WTC11 (cell line): ENCODE data around the gene RND3. TPM values are rescaled to one million over a fixed set of nuclear protein-coding genes. Genes with fewer than 3 reads are reported as not detected.
A peak's percentile ranks its signal among the peaks of the same experiment; 100 is the strongest.

ENCODE experiments used
- ATAC-seq: fragments of 200-7000 bp; cut with Tn5 transposase; 2 replicates; pipeline ENCODE4 v1.10.0; 2021; ENCODE audit warnings: mild to moderate bottlenecking, moderate library complexity
- CTCF ChIA-PET: fragments of 300-600 bp; sonication (Branson Sonifier 250); formaldehyde crosslinking; loops from one replicate; lab custom pipeline; 2021; ENCODE audit warnings: antibody characterized with exemption; lab: Charles Lee
- POLR2A ChIA-PET: fragments of 350-600 bp; sonication (Branson Sonifier 250); formaldehyde crosslinking; loops from one replicate; lab custom pipeline; 2021; ENCODE audit warnings: antibody characterized with exemption; lab: Charles Lee
- DNase-seq: peaks from one replicate; pipeline ENCODE4 v3.0.0; 2021; ENCODE audit warnings: low spot score
- H3K27ac Mint-ChIP-seq: 2 replicates; pipeline ENCODE4 v1.8.0; 2021; ENCODE audit warnings: mixed read lengths
- H3K27me3 Mint-ChIP-seq: 2 replicates; pipeline ENCODE4 v1.8.0; 2021; ENCODE audit warnings: low read depth, mild to moderate bottlenecking, moderate library complexity, mixed read lengths
- H3K36me3 Mint-ChIP-seq: 2 replicates; pipeline ENCODE4 v1.8.0; 2021; ENCODE audit warnings: mixed read lengths
- H3K4me1 Mint-ChIP-seq: 2 replicates; pipeline ENCODE4 v1.8.0; 2022; ENCODE audit warnings: mixed read lengths
- H3K4me3 Mint-ChIP-seq: 2 replicates; pipeline ENCODE4 v1.8.0; 2021; ENCODE audit warnings: mild to moderate bottlenecking, moderate library complexity, mixed read lengths
- H3K9me3 Mint-ChIP-seq: 2 replicates; pipeline ENCODE4 v1.8.0; 2021; ENCODE audit warnings: mixed read lengths
- ATF3 ChIP-seq: sonication (generic); formaldehyde crosslinking; conservative IDR thresholded peaks from 2 replicates; pipeline ENCODE4 v1.8.1; 2022; ENCODE audit warnings: mild to moderate bottlenecking, missing genetic modification reagents
- CBFB ChIP-seq: sonication (generic); formaldehyde crosslinking; IDR thresholded peaks from 2 replicates; pipeline ENCODE4 v1.8.1; 2022; ENCODE audit warnings: mild to moderate bottlenecking, low read depth, missing genetic modification reagents
- FOXP1 ChIP-seq: sonication (generic); formaldehyde crosslinking; IDR thresholded peaks from 2 replicates; pipeline ENCODE4 v1.8.0; 2022; ENCODE audit warnings: missing genetic modification reagents, mild to moderate bottlenecking, moderate library complexity, borderline replicate concordance
- GTF2I ChIP-seq: fragments of 250-450 bp; sonication (Bioruptor Pico); conservative IDR thresholded peaks from 2 replicates; pipeline ENCODE4 v1.4.0; 2021; ENCODE audit warnings: mild to moderate bottlenecking
- HMGA2 ChIP-seq: fragments of 250-450 bp; sonication (Bioruptor Pico); IDR thresholded peaks from 2 replicates; pipeline ENCODE4 v1.4.0; 2021; ENCODE audit warnings: mild to moderate bottlenecking, moderate library complexity
- IRF1 ChIP-seq: sonication (generic); formaldehyde crosslinking; IDR thresholded peaks from 2 replicates; pipeline ENCODE4 v1.8.0; 2023; ENCODE audit warnings: missing genetic modification reagents
- MLX ChIP-seq: sonication (generic); formaldehyde crosslinking; IDR thresholded peaks from 2 replicates; pipeline ENCODE4 v1.8.1; 2023; ENCODE audit warnings: mild to moderate bottlenecking, missing genetic modification reagents, moderate library complexity
- NFATC4 ChIP-seq: fragments of 250-450 bp; sonication (Bioruptor Pico); IDR thresholded peaks from 2 replicates; pipeline ENCODE4 v1.9.0; 2021; ENCODE audit warnings: mild to moderate bottlenecking
- OVOL2 ChIP-seq: fragments of 250-450 bp; sonication (Bioruptor Pico); IDR thresholded peaks from 2 replicates; pipeline ENCODE4 v1.9.0; 2021; ENCODE audit warnings: mild to moderate bottlenecking, borderline replicate concordance
- RELA ChIP-seq: sonication (generic); formaldehyde crosslinking; IDR thresholded peaks from 2 replicates; pipeline ENCODE4 v1.8.1; 2022; ENCODE audit warnings: missing genetic modification reagents, mild to moderate bottlenecking, borderline replicate concordance
- SOX15 ChIP-seq: fragments of 250-450 bp; sonication (Bioruptor Pico); IDR thresholded peaks from 2 replicates; pipeline ENCODE4 v1.9.0; 2021; ENCODE audit warnings: mild to moderate bottlenecking
- TEAD4 ChIP-seq: sonication (generic); formaldehyde crosslinking; IDR thresholded peaks from 2 replicates; pipeline ENCODE4 v1.8.0; 2022; ENCODE audit warnings: mild to moderate bottlenecking, missing genetic modification reagents
- ZNF138 ChIP-seq: sonication (generic); formaldehyde crosslinking; conservative IDR thresholded peaks from 2 replicates; pipeline ENCODE4 v1.8.1; 2022; ENCODE audit warnings: mild to moderate bottlenecking, moderate library complexity, missing genetic modification reagents
- ZNF281 ChIP-seq: sonication (generic); formaldehyde crosslinking; IDR thresholded peaks from 2 replicates; pipeline ENCODE4 v1.8.0; 2023; ENCODE audit warnings: mild to moderate bottlenecking, missing genetic modification reagents
- ZNF423 ChIP-seq: fragments of 250-450 bp; sonication (Bioruptor Pico); IDR thresholded peaks from 2 replicates; pipeline ENCODE4 v2.1.2; 2022; ENCODE audit warnings: mild to moderate bottlenecking, moderate library complexity
- total RNA-seq: library from RNA; stranded (reverse); gene quantifications from 3 replicates; pipeline ENCODE4 v1.2.3, GENCODE V29; 2021
- TF ChIP-seq, protein P1 (sequence below): fragments of 200-600 bp; IDR thresholded peaks from 2 replicates; pipeline ENCODE4 v1.8.0; 2022; ENCODE audit warnings: antibody characterized with exemption
- TF ChIP-seq, protein P2 (sequence below): sonication (generic); formaldehyde crosslinking; IDR thresholded peaks from 2 replicates; pipeline ENCODE4 v1.8.1; 2022; ENCODE audit warnings: mild to moderate bottlenecking, missing genetic modification reagents, moderate library complexity, borderline replicate concordance
- TF ChIP-seq, protein P3 (sequence below): sonication (generic); formaldehyde crosslinking; IDR thresholded peaks from 2 replicates; pipeline ENCODE4 v1.8.1; 2022; ENCODE audit warnings: low read depth, mild to moderate bottlenecking, moderate library complexity, missing genetic modification reagents, borderline replicate concordance

The RND3 gene
- total RNA-seq, 1 experiment from 2014 or later = 64.4 TPM

- H3K27ac Mint-ChIP-seq = peak overlapping the region; percentile 69
- H3K9me3 Mint-ChIP-seq = no peaks in the 10 kb centered on the region
- no peaks in the 10 kb centered on the region for H3K27me3 Mint-ChIP-seq
- no peak for TF ChIP-seq SOX15 (CRISPR knock-in tag)
- TF ChIP-seq ZNF423 = no peak
- no peak for TF ChIP-seq NFATC4 (CRISPR knock-in tag)
- TF ChIP-seq TEAD4 (CRISPR knock-in tag) = no peak
- TF ChIP-seq, protein P1, sequence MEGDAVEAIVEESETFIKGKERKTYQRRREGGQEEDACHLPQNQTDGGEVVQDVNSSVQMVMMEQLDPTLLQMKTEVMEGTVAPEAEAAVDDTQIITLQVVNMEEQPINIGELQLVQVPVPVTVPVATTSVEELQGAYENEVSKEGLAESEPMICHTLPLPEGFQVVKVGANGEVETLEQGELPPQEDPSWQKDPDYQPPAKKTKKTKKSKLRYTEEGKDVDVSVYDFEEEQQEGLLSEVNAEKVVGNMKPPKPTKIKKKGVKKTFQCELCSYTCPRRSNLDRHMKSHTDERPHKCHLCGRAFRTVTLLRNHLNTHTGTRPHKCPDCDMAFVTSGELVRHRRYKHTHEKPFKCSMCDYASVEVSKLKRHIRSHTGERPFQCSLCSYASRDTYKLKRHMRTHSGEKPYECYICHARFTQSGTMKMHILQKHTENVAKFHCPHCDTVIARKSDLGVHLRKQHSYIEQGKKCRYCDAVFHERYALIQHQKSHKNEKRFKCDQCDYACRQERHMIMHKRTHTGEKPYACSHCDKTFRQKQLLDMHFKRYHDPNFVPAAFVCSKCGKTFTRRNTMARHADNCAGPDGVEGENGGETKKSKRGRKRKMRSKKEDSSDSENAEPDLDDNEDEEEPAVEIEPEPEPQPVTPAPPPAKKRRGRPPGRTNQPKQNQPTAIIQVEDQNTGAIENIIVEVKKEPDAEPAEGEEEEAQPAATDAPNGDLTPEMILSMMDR = no peak
- TF ChIP-seq OVOL2 (CRISPR knock-in tag) = no peak
- no peak for TF ChIP-seq ZNF281 (CRISPR knock-in tag)
- no peak for TF ChIP-seq ZNF138 (CRISPR knock-in tag)
- no peak for TF ChIP-seq ATF3 (CRISPR knock-in tag)
- TF ChIP-seq, protein P2, sequence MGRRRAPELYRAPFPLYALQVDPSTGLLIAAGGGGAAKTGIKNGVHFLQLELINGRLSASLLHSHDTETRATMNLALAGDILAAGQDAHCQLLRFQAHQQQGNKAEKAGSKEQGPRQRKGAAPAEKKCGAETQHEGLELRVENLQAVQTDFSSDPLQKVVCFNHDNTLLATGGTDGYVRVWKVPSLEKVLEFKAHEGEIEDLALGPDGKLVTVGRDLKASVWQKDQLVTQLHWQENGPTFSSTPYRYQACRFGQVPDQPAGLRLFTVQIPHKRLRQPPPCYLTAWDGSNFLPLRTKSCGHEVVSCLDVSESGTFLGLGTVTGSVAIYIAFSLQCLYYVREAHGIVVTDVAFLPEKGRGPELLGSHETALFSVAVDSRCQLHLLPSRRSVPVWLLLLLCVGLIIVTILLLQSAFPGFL (CRISPR knock-in tag) = no peak
- TF ChIP-seq GTF2I (CRISPR knock-in tag) = no peak
- TF ChIP-seq MLX (CRISPR knock-in tag) = no peak
- no peak for TF ChIP-seq HMGA2 (CRISPR knock-in tag)
- TF ChIP-seq RELA (CRISPR knock-in tag) = no peak
- TF ChIP-seq, protein P3, sequence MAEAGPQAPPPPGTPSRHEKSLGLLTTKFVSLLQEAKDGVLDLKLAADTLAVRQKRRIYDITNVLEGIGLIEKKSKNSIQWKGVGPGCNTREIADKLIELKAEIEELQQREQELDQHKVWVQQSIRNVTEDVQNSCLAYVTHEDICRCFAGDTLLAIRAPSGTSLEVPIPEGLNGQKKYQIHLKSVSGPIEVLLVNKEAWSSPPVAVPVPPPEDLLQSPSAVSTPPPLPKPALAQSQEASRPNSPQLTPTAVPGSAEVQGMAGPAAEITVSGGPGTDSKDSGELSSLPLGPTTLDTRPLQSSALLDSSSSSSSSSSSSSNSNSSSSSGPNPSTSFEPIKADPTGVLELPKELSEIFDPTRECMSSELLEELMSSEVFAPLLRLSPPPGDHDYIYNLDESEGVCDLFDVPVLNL (CRISPR knock-in tag) = no peak
- no peak for TF ChIP-seq CBFB (CRISPR knock-in tag)
- no peak for TF ChIP-seq IRF1 (CRISPR knock-in tag)
- TF ChIP-seq FOXP1 = no peak
- peaks cover 78% of the 10 kb centered on the region for H3K36me3 Mint-ChIP-seq
- DNase-seq = no peak
- CTCF ChIA-PET = no interaction called here
- H3K4me1 Mint-ChIP-seq = peaks cover 42% of the 10 kb centered on the region
- POLR2A ChIA-PET = no interaction called here
- no peak for ATAC-seq
- no peak overlapping the region for H3K4me3 Mint-ChIP-seq
Measured at GRCh38 chr2:150472511-150472899, 15.0 kb downstream of the RND3 start.
